ENCODE measurements around the gene CROCC.
"Not testable (repeated sequence)": the region's sequence is repeated elsewhere in the genome, so short reads cannot be mapped to it uniquely, and the experiment has no call there.

CROCC gene

DNA sequence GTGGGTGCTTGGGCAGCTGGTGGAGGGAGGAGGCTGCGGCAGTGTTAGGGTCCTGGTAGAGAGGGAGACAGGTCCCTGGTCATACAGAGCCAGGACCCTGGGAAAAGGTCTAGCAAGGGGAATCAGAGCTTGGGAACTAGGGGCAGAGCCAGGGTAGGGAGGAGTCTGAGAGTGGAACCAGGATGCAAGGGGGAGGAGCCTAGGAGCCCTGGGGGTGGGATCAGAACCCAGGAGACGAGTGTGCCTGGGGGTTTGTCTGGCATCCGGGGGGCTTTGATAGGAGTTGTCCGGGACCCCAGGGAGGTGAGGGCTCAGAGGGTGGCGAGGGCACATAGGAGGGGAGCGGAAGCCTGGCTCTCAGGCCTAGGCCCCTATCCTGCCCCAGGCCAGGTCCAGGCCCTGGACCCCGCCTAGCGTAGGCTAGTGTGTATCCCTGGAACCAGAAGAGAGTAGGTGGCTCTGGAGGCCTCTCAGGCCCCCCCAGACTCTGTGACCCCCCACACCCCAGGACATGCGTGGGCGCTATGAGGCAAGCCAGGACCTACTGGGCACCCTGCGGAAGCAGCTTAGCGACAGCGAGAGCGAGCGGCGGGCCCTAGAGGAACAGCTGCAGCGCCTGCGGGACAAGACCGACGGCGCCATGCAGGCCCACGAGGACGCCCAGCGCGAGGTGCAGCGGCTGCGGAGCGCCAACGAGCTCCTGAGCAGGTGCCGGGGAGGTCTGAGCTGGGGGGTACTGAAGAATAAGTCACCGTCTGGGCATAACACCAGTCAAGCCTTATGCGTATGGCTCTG is 17.9 kb downstream of the CROCC start:
- not testable (repeated sequence) for DNase-seq

DNA sequence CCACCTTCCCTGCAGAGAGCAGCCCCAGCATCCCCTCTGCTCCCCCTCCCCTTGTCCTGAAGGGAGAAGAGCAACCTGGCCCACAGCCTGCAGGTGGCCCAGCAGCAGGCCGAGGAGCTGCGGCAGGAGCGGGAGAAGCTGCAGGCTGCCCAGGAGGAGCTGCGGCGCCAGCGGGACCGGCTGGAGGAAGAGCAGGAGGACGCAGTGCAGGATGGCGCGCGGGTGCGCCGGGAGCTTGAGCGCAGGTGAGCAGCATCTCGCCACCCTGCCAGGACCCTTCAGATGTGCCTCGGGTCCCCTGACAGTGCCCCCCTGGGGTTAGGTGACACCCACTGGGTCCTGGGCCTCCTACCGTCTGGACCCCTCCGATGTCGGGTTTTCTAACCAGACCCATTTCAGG is 22.3 kb downstream of the CROCC start:
- DNase-seq: no peak

DNA sequence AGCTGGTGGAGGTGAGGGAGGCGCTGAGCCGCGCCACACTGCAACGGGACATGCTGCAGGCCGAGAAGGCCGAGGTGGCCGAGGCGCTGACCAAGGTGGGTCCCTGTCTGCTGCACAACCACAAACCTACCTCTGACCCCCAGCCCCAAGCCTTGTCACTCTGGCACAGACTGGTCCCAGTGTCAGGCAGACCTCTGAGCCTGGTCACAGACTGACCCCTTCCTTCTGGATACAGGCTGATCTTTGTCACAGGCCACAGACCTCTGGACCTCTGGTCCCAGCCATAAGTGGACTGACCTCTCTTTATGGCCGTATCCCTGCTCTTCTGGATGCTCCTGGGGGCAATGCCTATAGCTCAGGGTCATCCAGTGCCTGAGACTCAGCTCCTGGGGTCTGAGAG is 23.8 kb downstream of the CROCC start:
- not testable (repeated sequence) for DNase-seq

DNA sequence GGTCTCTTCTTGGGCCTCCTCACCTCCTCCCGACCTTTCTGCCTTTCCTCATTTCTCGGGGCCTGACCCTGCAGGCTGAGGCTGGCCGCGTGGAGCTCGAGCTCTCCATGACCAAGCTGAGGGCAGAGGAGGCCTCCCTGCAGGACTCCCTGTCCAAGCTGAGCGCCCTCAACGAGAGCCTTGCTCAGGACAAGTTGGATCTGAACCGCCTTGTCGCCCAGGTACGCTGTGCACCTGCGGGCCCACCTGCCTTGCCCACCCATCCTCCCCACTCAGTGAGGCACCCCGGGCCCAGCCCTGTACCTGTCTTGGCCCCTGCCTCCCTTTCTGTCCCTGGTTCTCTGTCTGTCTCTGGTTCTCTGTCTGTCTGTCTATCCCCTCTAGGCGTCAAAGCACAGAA is 24.5 kb downstream of the CROCC start:
- not testable (repeated sequence) for DNase-seq

DNA sequence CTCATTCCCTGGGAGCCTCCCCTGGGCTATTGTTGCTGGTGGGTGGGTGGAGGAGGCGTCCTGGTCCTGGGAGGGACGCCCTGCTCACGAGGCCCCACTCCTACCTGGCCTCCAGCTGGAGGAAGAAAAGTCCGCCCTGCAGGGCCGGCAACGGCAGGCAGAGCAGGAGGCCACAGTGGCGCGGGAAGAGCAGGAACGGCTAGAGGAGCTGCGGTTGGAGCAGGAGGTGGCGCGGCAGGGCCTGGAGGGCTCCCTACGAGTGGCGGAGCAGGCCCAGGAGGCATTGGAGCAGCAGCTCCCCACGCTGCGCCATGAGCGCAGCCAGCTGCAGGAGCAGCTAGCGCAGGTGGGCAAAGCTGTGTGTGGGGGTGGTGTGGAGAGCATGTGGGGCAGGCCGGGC is 24.9 kb downstream of the CROCC start:
- DNase-seq: no peak

GRCh38 chr1:16948282-16948891 is 26.7 kb downstream of the CROCC start:
- not testable (repeated sequence) for DNase-seq

- DNase-seq: not testable (repeated sequence)
Observed at GRCh38 chr1:16949026-16949425, 27.3 kb downstream of the CROCC start.

DNA sequence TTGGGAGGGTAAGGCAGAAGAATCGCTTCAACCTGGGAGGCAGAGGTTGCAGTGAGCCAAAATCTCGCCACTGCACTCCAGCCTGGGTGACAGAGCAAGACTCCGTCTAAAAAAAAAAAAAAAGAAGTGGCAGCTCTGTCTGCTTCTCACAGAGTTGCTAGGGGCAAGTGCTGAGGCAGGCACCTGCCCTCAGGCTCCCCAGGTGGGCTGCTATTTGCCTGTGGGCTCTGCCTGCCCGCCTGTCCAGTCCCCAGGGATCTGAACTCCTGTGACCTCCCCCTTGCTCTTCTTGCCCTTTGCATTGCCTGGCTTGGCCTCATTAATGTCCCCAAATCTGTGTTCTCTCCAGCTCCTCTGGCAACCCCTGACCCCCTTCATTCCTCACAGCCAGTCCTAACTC is 30.6 kb downstream of the CROCC start:
- DNase-seq: not testable (repeated sequence)

GRCh38 chr1:16954579-16954978 is 32.8 kb downstream of the CROCC start:
- DNase-seq: no peak

DNA sequence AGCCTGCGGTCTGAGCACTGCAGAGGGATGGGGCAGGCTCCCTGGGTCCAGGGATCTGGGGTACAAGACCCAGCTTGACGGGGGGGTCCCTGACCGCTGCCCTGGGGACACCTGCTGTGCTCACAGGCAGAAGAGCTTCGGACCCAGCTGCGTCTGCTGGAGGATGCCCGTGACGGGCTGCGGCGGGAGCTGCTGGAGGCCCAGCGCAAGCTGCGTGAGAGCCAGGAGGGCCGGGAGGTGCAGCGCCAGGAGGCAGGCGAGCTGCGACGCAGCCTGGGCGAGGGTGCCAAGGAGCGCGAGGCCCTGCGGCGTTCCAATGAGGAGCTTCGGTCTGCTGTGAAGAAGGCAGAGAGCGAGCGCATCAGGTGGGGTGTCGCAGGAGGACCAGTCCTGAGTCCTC is 33.5 kb downstream of the CROCC start:
- DNase-seq: no peak

DNA sequence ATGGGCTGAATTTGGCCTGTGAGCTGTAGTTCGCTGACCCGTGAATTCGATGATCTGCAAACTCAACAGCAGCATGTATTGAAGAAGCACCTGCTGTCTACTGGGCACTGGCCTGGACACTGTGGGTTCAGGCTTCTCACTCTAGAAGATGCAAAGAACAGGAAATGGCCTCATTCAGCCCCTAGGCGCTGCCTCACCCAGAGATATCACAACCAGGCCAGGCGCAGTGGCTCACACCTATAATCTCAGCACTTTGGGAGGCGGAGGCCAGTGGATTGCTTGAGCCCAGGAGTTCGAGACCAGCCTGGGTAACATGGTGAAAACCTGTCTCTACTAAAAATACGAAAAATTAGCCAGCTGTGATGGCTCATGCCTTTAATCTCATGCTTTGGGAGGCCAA is 35.0 kb downstream of the CROCC start:
- no peak for DNase-seq

- no peak for DNase-seq
Observed at GRCh38 chr1:16957731-16958130, 36.0 kb downstream of the CROCC start.

GRCh38 chr1:16958475-16958874 is 36.7 kb downstream of the CROCC start:
- no peak for DNase-seq

- peak; percentile 77 for DNase-seq
Observed at GRCh38 chr1:16960560-16961296, 39.0 kb downstream of the CROCC start.

DNA sequence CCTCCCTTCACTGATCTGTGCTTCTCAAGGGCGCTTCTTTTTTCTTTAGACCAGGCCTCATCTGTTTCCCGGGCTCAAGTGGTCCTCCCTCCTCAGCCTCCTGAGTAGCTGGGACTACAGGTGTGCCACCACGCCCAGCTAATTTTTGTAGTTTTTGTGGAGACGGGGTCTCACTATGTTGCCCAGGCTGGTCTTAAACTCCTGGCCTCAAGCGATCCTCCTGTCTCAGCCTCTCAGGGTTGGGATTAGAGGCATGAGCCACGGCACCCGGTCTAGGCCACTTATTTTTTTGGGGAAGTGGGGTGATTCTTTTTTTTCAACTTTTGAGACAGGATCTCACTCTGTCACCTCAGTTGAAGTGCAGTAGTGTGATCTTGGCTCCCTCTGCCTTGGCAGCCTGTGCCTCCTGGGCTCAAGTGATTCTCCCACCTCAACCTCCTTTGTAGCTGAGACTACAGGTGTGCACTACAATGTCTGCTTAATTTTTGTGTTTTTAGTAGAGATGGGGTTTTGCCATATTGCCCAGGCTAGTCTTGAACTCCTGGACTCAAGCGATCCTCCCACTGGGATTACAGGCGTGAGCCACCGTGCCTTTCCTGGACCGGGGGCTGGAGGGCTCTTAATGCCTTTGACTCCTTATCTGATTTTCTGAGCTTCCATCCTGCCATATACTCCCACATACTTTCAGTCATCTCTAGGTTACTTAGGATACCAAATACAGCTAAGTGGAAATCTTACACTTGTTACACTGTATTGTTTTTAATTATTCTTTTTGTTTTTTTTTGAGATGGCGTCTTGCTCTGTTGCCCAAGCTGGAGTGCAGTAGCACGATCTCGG is 39.8 kb downstream of the CROCC start:
- no peak for DNase-seq

- not testable (repeated sequence) for DNase-seq
Observed at GRCh38 chr1:16964169-16964568, 42.4 kb downstream of the CROCC start.

- DNase-seq: no peak
Observed at GRCh38 chr1:16965486-16966067, 43.8 kb downstream of the CROCC start.

- DNase-seq: no peak
Observed at GRCh38 chr1:16966282-16966681, 44.6 kb downstream of the CROCC start.

GRCh38 chr1:16967095-16967575 is 45.4 kb downstream of the CROCC start:
- DNase-seq: no peak

DNA sequence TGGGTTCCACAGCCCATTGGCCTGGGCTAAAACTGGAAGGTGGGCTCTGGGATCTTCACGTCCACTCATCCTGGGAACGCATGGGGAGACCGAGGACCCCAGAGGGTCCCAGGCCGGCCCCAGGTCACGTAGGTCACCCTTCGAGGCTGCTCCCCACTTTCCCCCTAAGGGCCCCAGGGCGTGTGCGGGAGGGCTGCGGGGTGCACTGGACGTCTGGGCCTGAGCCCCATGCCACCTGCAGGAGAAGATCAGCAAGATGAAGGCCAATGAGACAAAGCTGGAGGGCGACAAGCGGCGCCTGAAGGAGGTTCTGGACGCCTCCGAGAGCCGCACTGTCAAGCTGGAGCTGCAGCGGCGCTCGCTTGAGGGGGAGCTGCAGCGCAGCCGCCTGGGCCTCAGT is 46.2 kb downstream of the CROCC start:
- DNase-seq: no peak

DNA sequence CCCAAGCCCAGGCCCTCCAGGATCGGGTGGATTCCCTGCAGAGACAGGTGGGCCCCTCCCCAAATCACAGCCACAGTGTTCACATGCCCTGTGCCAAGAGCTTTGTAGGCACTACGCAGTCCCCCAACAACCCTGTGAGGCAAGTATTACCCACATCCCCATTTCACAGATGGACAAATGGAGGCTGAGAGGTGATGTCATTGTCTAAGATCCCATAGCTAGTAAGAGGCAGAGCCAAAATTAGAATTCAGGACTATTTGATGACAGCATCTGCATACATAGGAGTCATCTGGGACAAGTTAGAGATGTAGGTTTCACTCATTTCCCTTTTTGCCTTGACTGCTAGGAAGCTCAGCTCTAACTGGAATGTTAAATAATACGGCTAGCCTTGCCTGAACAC is 46.6 kb downstream of the CROCC start:
- no peak for DNase-seq

DNA sequence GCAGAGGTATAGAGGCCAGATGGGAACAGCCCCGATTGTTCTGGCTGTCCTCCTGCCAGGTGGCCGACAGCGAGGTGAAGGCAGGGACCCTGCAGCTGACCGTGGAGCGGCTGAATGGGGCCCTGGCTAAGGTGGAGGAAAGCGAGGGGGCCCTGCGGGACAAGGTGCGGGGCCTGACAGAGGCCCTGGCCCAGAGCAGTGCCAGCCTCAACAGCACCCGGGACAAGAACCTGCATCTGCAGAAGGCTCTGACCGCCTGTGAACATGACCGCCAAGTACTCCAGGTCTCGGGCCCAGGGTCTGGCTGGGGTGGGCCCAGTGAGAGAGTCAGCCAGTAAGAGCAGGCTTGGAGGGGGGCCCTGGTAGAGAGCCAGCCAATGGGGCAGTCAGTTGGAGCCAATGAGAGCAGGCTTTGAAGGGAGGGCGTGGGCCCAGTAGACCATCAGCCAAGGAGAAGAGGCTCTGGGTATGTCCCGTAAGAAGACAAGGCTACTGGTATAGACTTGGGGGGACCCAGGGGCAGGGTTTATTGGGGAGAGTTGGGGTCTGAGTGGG is 47.4 kb downstream of the CROCC start:
- DNase-seq: no peak
